ENCODE data around the gene KPTN. TPM values are rescaled to one million over a fixed set of nuclear protein-coding genes. Genes with fewer than 3 reads are reported as not detected.

The KPTN gene
- total and polyA plus RNA-seq, 2 of the 8 experiments (the other 6 are each of a cell fraction or from before 2014, with no cell fraction given), result 23.6 to 31.3 TPM

DNA sequence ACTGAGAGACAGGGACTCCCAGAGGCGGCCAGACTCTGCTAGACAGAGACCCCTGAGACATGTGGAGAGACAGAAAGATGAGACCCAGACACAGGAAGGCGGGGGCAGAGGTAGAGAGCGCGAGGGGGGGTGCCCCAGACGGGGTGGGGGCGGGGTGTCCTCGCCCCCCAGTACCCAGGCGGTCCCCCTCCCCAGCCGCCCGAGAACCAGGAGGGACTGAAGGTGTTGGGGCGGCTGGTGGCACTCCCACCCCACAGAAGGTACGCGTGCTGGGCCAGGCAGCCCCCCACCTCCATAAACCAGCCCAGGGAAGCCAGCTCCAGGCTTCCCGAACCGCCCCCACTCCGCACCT, 12.7 kb downstream of the KPTN start:
- peak overlapping the region; percentile 60 for H3K18ac ChIP-seq (ENCODE audit: extremely low read depth, low read length)
- H2AK5ac ChIP-seq (ENCODE audit: low read depth, low read length), result no peak overlapping the region
- no peak overlapping the region for H3K56ac ChIP-seq (replicated peaks; ENCODE audit: insufficient read length, low read depth, low read length)
- FAIRE-seq (no peak), DNase-seq (ENCODE audit: low read depth in 1 of 2, low spot score in 2 of 2) (no peak)
- H3K4me3 ChIP-seq (ENCODE audit: extremely low read depth in 1 of 4, insufficient read depth in 2 of 4, low read depth in 3 of 4, low read length in 4 of 4), result peak overlapping the region; percentile 61 to 86 (median 68)
- H3K9me3 ChIP-seq (ENCODE audit: insufficient read depth in 2 of 2, low read depth in 1 of 2, low read length in 1 of 2), result no peaks in the 10 kb centered on the region
- 0 out of 2 replicates have a peak overlapping the region, but pooled peaks have one; percentile 24 for H2BK5ac ChIP-seq (ENCODE audit: low read depth, low read length)
- H2BK120ac ChIP-seq (replicated peaks; ENCODE audit: low read depth, low read length), result no peak overlapping the region
- H4K5ac ChIP-seq (ENCODE audit: insufficient read length, low read depth, low read length), result no peak overlapping the region
- H3K36me3 ChIP-seq (ENCODE audit: control insufficient read depth in 2 of 4, insufficient read depth in 4 of 4, low read length in 3 of 4), result 0 out of 8 replicates have a peak, but pooled peaks cover 0 to 2% (median under 1%) of the 10 kb centered on the region in 4 experiments
- peak overlapping the region; percentile 65 to 83 for H3K4me2 ChIP-seq (ENCODE audit: insufficient read depth in 1 of 2, low read depth in 2 of 2, low read length in 2 of 2)
- H3K23ac ChIP-seq (ENCODE audit: insufficient read length), result no peak overlapping the region
- peaks cover 0 to under 1% of the 10 kb centered on the region in 2 experiments for H4K20me1 ChIP-seq (replicated peaks in 1 of 2; ENCODE audit: control insufficient read depth in 1 of 2, insufficient read depth in 2 of 2, low read length in 2 of 2)
- WGBS, 2 experiments (ENCODE audit: extremely low coverage in 1 of 2, insufficient coverage in 1 of 2, insufficient read length in 1 of 2, insufficient replicate concordance in 2 of 2, low coverage in 1 of 2, low lambda C conversion rate in 2 of 2, missing lambda C conversion rate in 1 of 2), result 5% methylated on average over 4 of the region's 16 CpGs; no CpG with 5 or more reads in 1 of the 2 experiments
- H2BK12ac ChIP-seq (ENCODE audit: low read depth, low read length), result 0 out of 2 replicates have a peak overlapping the region, but pooled peaks have one; percentile 50
- H3K14ac ChIP-seq (ENCODE audit: insufficient read length), result no peak overlapping the region
- no peaks in the 10 kb centered on the region for H3K79me2 ChIP-seq (ENCODE audit: control insufficient read depth in 1 of 2, insufficient read depth in 2 of 2, low read length in 2 of 2)
- no peak overlapping the region for H2BK20ac ChIP-seq (ENCODE audit: low read length)
- ChIA-PET POLR2A (ENCODE audit: partially characterized antibody) (interaction anchor here (0.5 to 5.2 kb wide), 3 partner anchors 24 to 236 kb away, joined by 3 to 29 read pairs (median 6); no protein-coding TSS in a partner anchor), CTCF (ENCODE audit: partially characterized antibody) (interaction anchor here (0.6 to 11.5 kb wide), 3 partner anchors 13 to 35 kb away, joined by 3 to 80 read pairs (median 4); no protein-coding TSS in a partner anchor)
- no peak overlapping the region for H4K91ac ChIP-seq (replicated peaks; ENCODE audit: insufficient read length, low read length)
- no peak overlapping the region for H3K9ac ChIP-seq (replicated peaks in 1 of 4; ENCODE audit: extremely low read depth in 1 of 4, low read depth in 3 of 4, low read length in 3 of 4)
- peak overlapping the region; percentile 9; the same call in 1 of the 2 replicates for H4K8ac ChIP-seq (ENCODE audit: extremely low read depth, insufficient read depth, low read length)
- H3K27me3 ChIP-seq (replicated peaks in 1 of 4; ENCODE audit: control insufficient read depth in 3 of 4, extremely low read depth in 1 of 4, insufficient read depth in 3 of 4, low read length in 3 of 4), result peaks cover 0 to 5% (median 3%) of the 10 kb centered on the region in 4 experiments; a peak in 3 of 7 replicates
- H2BK15ac ChIP-seq (ENCODE audit: low read length), result no peak overlapping the region
- H3K27ac ChIP-seq (ENCODE audit: low read depth, low read length), result no peak overlapping the region
- TF ChIP-seq GABPA (IDR thresholded peaks at IDR 0.05; ENCODE audit: borderline replicate concordance, insufficient read depth, low read length) (no peak), ATF2 (IDR thresholded peaks at IDR 0.05; ENCODE audit: low read length) (no peak)
- H3K4me1 ChIP-seq (replicated peaks in 1 of 4; ENCODE audit: control insufficient read depth in 3 of 4, insufficient read depth in 4 of 4, low read length in 3 of 4), result peaks cover 4 to 33% (median 18%) of the 10 kb centered on the region in 4 experiments
- H3K23me2 ChIP-seq (ENCODE audit: low read depth, low read length), result peaks cover 7% of the 10 kb centered on the region; the same call in 1 of the 2 replicates
- H3K79me1 ChIP-seq (ENCODE audit: low read depth, low read length), result no peaks in the 10 kb centered on the region
- H2AFZ ChIP-seq (ENCODE audit: low read length), result no peak overlapping the region
- H3K4ac ChIP-seq (replicated peaks; ENCODE audit: insufficient read length, low read depth, low read length), result no peak overlapping the region

Measured in H1 (cell line).